GM19239 (cell line): ENCODE data around the gene DBN1.
A peak's percentile ranks its signal among the peaks of the same experiment; 100 is the strongest.

ENCODE experiments used
- DNase-seq: peaks from one replicate; pipeline ENCODE4 v3.0.0; 2011; ENCODE audit warnings: low spot score; ENCODE audit not compliant: insufficient read length
- FAIRE-seq: peaks from 2 replicates; lab custom pipeline; 2011; peaks lifted over from hg19 to GRCh38; lab: Jason Lieb, UNC

DBN1 gene

GRCh38 chr5:177505075-177505474, 31.6 kb upstream of the DBN1 start:
- FAIRE-seq (no peak), DNase-seq (no peak)

GRCh38 chr5:177504086-177505056, 30.9 kb upstream of the DBN1 start:
- DNase-seq (no peak), FAIRE-seq (no peak)

DNA sequence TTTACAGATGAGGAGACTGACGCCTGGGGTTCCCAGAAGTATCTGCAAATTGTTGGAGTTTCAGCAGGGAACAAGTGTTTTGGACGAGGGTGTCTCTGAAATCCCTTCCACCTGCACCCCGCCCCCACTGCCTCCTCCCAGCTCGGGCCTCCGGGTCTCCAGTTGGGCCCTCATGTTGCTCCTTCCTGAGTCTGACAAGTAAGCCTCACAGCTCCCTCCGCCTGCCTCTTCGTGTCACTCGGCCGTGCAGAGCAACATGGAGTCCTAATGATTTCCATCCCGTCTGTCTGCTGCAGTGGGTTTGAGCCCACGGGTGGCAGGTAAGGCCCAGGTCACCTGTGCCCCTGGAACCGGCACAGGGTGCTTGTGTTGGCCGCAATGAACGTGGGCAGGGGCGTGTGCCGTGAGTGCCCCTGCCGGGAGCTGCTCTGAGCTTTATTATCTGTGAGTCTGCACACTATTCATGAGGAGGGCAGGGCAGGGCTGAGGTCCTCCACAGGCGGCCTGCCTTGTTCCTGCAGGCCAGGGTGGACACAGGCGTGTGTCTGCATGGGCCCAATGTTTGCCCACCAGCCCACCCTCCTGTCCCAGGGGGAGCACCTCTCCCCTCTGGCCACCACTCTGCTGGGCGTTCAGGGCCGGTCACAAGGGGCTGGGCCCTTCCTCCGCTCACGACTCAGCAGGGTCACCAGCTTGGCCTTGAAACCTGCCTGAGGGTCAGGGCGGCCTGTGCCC, 30.1 kb upstream of the DBN1 start:
- no peak for DNase-seq
- FAIRE-seq, result no peak

GRCh38 chr5:177502886-177503285, 29.5 kb upstream of the DBN1 start:
- FAIRE-seq (no peak), DNase-seq (no peak)

DNA sequence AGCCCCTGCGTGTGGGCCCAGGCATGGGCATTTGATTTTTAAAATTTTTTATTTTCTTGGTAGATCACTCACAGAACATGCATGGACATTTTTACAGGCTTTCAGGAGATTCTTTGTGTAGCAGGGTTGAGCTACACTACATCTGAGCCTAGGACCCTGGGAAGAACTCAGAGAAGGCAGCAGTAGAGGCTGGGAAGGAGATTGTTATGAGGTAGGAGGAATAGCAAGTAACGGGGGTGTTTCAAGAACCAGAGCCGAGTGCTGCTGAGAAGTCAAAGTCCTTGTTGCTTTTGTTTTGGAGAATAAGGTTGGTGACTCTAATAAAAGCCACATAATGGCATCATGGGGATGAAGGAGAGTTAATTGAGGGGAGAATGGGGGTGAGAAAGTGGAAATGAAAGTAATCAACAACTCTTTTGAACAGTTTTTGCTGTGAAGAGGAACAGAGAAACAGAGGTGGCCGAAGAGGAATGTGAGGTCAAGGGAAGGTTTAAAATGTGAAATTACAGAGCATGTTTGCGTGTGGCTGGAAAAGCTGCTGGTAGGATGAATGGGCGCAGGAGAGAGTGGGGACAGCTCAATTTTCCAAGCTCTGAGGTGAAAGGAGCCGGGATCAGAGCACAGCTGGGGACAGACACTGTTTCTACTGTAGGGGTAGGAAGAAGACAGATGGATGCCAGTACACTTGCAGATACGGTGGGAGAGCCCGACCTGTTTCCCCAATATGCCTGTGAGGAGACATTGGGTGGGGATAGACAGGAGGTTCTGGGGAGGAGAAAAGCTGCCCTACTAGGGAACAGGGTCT, 28.6 kb upstream of the DBN1 start:
- no peak for DNase-seq
- peak; percentile 97 for FAIRE-seq

DNA sequence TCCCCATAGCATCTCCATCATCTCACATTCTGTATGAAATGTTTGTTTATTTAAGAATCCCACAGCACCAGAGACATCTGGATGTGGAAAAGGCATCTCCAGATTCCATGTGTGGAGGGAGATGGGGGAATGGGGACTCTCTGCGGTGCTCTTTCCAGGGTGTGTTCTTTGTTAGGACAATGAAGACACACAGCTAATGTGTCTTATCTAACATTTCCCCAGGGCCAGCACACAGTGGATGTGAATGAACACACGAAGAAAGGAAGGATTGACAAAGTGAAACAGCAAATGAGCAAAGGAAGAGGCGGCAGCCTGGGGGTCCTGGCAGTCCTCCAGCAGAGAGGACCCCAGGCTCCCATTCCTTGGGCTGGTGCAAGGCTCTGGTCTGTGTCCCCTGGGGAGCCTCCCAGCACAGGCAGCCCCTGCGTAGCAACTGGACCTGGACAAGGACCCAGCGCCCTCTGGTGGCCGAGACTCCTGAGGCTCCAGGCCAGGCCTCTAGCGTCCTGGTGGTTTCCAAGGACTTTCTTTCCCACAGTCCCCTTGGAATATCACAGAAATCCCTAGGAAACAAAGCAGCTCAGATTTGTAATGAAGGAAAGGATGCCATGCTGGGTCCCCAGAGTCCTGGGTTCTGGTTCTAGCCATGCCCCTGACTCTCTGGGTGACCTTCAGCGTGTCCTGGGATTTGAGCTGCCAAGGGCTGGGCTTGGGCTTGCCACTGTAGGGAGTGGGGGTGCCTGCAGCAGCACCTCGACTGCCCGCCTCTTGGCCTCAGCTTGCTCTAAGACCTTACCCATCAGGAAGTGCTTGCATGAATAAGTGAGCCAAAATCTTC, 27.5 kb upstream of the DBN1 start:
- DNase-seq (no peak), FAIRE-seq (peak; percentile 87)

DNA sequence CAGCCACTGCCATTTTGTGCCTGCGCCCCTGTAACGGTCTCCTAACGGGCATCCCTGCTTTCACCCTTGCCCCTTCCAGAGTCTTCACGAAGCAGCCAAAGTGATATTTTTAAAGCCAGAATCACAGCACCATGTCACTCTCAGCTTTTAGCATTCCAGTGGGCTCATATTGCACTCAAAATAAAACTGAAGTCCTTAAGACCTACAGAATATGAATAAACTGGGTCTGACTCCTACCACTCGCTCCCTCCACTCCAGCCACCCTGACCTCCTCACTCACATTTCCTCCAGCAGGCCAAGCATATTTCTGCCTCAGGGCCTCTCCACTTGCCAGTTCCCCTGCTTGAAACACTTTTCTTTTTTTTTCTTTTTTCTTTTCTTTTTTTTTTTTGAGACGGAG, 26.4 kb upstream of the DBN1 start:
- no peak for FAIRE-seq
- no peak for DNase-seq

DNA sequence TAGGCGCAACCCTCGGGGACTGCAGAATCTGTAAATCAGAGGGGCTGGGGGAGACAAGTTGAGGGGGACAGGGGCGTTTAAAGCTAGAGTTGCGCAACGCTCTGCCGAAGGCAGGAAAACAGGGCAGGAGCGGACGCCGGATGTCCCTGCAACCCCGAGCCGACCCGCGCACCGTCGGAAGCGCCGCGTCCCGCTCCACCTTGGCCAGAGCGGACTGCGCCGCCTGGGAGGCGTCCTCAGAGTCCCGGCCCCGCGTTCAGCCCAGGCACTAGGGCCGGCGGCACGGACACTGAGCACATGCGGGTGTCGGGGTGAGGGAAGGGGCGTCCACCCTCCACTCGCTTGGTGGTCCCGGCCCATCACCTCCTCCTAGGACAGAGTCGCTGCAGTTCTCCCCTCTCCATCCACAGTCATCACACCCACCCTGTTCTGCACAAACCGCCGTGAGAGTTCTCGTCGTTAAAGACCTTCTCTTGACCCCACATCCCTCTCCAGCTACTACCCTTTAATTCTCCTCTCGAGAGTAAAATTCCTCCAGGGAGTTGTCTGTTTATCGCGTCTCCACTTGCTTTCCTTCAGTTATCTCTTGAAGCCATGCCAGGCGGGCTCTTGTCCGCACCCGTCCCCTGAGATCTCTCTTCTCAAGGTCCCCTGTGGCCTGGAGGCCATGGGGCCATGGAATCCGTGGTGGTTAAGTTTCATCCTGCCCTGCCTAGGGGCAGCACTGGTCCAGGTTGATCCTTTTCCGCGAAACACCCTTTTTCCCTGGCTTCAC, 24.8 kb upstream of the DBN1 start:
- no peak for FAIRE-seq
- DNase-seq, result no peak

- DNase-seq, result peak; percentile 98
- peak; percentile 91 for FAIRE-seq
Observed at GRCh38 chr5:177497292-177498012, 24.0 kb upstream of the DBN1 start, which contains the start of gene PDLIM7. Gene PDLIM7 (minus strand): TSS chr5:177497604. CDS start chr5:177496512, 1,092 bp downstream.

GRCh38 chr5:177496727-177497291, 23.4 kb upstream of the DBN1 start:
- DNase-seq, result no peak
- FAIRE-seq, result no peak

DNA sequence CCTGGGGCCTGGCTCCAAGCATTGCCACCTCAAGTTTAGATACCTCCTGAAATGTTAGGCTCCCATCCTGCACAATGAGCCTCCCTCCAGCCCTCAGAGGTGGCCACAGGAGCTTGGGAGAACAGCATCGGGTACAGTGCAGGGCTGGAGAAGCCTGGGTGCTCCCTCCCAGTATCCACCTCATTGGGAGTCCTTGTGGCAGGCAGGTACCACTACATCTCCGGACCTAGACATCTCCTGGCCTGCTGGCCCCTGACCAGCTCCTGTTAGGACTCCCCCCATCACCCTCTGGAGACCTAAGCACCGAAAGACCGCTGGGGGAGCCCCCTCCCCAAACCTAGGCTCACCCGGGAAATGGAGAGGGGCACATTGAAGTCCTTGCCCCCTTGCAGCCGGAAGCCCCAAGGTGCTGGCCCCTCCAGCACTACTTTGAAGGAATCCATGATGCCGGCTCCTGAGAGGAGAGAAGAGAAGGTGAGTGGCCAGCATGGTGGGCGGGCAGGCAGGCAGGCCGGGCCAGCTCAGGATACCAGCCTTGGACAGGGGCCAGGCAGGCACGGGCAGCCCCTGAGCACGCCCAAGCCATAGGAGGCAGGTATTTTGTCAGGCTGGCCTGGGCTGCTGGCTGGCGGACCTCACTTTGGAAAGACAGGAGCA, 22.8 kb upstream of the DBN1 start:
- FAIRE-seq (no peak), DNase-seq (no peak)

- DNase-seq (no peak), FAIRE-seq (no peak)
Observed at GRCh38 chr5:177495243-177496060, 22.0 kb upstream of the DBN1 start.

DNA sequence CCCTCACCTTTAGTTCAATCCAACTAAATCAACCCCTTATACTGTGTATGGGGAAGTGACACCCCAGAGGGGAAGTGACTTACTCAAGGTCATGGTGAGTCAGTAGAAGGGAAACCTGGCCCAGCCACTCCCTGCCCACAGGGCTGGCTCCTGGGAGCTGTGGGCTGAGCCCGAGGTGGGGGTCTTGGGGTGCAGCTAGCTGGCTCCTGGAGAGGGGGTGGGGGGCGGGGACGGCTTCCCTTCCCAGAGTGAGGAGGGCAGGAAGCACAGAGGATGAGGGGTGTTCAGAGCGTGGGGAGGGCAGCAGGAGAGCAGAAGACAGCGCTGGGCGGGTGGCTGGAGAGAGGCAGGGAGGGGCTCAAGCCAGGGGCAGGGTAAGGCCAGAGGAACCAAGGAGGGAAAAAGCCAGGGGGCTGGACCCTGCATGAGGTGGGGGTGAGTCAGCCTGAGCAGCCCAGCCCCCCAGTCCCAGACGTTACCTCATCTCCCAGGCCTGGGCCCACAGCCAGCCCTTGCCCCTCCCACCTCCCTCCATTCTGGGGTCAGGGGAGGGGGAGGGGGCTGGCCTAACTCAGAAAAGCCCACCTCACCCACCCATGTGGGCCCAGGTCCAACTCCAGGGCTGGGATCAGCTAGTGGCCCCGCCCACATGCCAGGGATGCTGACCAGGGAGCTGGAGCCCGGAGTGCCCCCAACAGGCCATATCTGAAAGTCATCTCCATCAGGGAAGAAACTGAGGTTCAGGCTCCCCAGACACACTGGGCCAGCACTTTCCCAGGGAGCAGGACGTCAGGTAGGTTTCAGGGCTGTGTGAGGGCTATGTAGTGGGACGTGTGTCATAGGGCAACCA, 21.1 kb upstream of the DBN1 start:
- FAIRE-seq (no peak), DNase-seq (no peak)

GRCh38 chr5:177493795-177494345, 20.4 kb upstream of the DBN1 start:
- FAIRE-seq, result no peak
- no peak for DNase-seq

- DNase-seq (no peak), FAIRE-seq (no peak)
Observed at GRCh38 chr5:177492841-177493240, 19.4 kb upstream of the DBN1 start.
